ENCODE results near the gene RAPGEF2. TPM values are rescaled to one million over a fixed set of nuclear protein-coding genes. Genes with fewer than 3 reads are reported as not detected.
A peak's percentile ranks its signal among the peaks of the same experiment; 100 is the strongest.

RAPGEF2 gene
- total and polyA plus RNA-seq, 9 of the 15 experiments (the other 6 are each of a cell fraction or from before 2014, with no cell fraction given), result 3.1 to 32.6 (median 23.1) TPM

DNA sequence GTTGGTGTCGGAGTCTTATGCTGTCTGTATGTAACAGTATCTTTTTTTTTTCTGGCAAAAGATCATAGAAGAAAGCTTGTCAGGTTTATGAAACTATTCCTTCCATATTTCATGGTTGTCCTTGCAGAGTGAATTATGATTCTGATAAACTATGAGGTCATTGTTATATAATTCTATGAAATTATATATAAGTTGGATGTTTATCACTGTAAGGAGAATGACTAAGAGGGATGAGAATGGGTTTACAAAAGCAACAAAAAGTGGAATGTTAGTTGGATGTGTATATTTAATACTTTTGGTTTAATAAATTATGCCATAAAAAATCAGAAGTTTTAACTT, 43.1 kb downstream of the RAPGEF2 start (continued):
- TF ChIP-seq, protein P1, sequence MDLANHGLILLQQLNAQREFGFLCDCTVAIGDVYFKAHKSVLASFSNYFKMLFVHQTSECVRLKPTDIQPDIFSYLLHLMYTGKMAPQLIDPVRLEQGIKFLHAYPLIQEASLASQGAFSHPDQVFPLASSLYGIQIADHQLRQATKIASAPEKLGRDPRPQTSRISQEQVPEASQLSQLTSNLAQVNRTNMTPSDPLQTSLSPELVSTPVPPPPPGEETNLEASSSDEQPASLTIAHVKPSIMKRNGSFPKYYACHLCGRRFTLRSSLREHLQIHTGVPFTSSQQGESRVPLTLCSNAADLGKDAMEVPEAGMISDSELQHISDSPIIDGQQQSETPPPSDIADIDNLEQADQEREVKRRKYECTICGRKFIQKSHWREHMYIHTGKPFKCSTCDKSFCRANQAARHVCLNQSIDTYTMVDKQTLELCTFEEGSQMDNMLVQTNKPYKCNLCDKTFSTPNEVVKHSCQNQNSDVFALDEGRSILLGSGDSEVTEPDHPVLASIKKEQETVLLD (IDR thresholded peaks at IDR 0.05), result 0 out of 2 replicates have a peak, but pooled peaks have one; percentile 23
- TF ChIP-seq, protein P2, sequence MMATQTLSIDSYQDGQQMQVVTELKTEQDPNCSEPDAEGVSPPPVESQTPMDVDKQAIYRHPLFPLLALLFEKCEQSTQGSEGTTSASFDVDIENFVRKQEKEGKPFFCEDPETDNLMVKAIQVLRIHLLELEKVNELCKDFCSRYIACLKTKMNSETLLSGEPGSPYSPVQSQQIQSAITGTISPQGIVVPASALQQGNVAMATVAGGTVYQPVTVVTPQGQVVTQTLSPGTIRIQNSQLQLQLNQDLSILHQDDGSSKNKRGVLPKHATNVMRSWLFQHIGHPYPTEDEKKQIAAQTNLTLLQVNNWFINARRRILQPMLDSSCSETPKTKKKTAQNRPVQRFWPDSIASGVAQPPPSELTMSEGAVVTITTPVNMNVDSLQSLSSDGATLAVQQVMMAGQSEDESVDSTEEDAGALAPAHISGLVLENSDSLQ (IDR thresholded peaks at IDR 0.05), result peak; percentile 67
- no peak for TF ChIP-seq JUN (IDR thresholded peaks at IDR 0.05; ENCODE audit: borderline replicate concordance, low read depth, low read length)
- no peak for TF ChIP-seq JUN (CRISPR knock-in tag; IDR thresholded peaks at IDR 0.05; ENCODE audit: borderline replicate concordance)
- no peak for TF ChIP-seq ZNF436 (CRISPR knock-in tag; IDR thresholded peaks at IDR 0.05)
- no peak for TF ChIP-seq TAF15 (IDR thresholded peaks at IDR 0.05; ENCODE audit: low read depth, low read length)
- no peak for TF ChIP-seq FOS (IDR thresholded peaks at IDR 0.05; ENCODE audit: extremely low read depth, insufficient read length)
- TF ChIP-seq MEF2D (tag; conservative IDR thresholded peaks at IDR 0.05; ENCODE audit: low read depth), result no peak
- TF ChIP-seq, protein P3, sequence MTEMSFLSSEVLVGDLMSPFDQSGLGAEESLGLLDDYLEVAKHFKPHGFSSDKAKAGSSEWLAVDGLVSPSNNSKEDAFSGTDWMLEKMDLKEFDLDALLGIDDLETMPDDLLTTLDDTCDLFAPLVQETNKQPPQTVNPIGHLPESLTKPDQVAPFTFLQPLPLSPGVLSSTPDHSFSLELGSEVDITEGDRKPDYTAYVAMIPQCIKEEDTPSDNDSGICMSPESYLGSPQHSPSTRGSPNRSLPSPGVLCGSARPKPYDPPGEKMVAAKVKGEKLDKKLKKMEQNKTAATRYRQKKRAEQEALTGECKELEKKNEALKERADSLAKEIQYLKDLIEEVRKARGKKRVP (CRISPR knock-in tag; IDR thresholded peaks at IDR 0.05), result no peak
- 0 out of 2 replicates have a peak, but pooled peaks have one; percentile 15 for TF ChIP-seq ZNF316 (IDR thresholded peaks at IDR 0.05)
- TF ChIP-seq ELF1 (tag; IDR thresholded peaks at IDR 0.05), result no peak
- TF ChIP-seq ETS2 (tag; IDR thresholded peaks at IDR 0.05; ENCODE audit: borderline replicate concordance, poor library complexity, severe bottlenecking), result no peak
- TF ChIP-seq PTBP1 (IDR thresholded peaks at IDR 0.05; ENCODE audit: low read depth, low read length), result no peak
- TF ChIP-seq SOX6 (IDR thresholded peaks at IDR 0.05), result 0 out of 2 replicates have a peak, but pooled peaks have one; percentile 11
- TF ChIP-seq ZNF146 (CRISPR knock-in tag; IDR thresholded peaks at IDR 0.05; ENCODE audit: unreplicated experiment), result no peak
- TF ChIP-seq ZSCAN29 (IDR thresholded peaks at IDR 0.05), result no peak
- TF ChIP-seq, protein P4, sequence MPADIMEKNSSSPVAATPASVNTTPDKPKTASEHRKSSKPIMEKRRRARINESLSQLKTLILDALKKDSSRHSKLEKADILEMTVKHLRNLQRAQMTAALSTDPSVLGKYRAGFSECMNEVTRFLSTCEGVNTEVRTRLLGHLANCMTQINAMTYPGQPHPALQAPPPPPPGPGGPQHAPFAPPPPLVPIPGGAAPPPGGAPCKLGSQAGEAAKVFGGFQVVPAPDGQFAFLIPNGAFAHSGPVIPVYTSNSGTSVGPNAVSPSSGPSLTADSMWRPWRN (IDR thresholded peaks at IDR 0.05; ENCODE audit: low read depth), result no peak
- TF ChIP-seq HLTF (IDR thresholded peaks at IDR 0.05), result no peak
- TF ChIP-seq, protein P5, sequence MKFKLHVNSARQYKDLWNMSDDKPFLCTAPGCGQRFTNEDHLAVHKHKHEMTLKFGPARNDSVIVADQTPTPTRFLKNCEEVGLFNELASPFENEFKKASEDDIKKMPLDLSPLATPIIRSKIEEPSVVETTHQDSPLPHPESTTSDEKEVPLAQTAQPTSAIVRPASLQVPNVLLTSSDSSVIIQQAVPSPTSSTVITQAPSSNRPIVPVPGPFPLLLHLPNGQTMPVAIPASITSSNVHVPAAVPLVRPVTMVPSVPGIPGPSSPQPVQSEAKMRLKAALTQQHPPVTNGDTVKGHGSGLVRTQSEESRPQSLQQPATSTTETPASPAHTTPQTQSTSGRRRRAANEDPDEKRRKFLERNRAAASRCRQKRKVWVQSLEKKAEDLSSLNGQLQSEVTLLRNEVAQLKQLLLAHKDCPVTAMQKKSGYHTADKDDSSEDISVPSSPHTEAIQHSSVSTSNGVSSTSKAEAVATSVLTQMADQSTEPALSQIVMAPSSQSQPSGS (CRISPR knock-in tag; IDR thresholded peaks at IDR 0.05), result no peak
- TF ChIP-seq, protein P6, sequence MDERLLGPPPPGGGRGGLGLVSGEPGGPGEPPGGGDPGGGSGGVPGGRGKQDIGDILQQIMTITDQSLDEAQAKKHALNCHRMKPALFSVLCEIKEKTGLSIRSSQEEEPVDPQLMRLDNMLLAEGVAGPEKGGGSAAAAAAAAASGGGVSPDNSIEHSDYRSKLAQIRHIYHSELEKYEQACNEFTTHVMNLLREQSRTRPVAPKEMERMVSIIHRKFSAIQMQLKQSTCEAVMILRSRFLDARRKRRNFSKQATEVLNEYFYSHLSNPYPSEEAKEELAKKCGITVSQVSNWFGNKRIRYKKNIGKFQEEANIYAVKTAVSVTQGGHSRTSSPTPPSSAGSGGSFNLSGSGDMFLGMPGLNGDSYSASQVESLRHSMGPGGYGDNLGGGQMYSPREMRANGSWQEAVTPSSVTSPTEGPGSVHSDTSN (CRISPR knock-in tag; IDR thresholded peaks at IDR 0.05; ENCODE audit: low read depth), result no peak
- TF ChIP-seq, protein P6 (tag; conservative IDR thresholded peaks at IDR 0.05; ENCODE audit: low read depth), result peak; percentile 67
- TF ChIP-seq MEIS2 (IDR thresholded peaks at IDR 0.05; ENCODE audit: partially characterized antibody), result peak; percentile 87
- TF ChIP-seq POLR3G (IDR thresholded peaks at IDR 0.05; ENCODE audit: extremely low read depth, insufficient read length, insufficient replicate concordance), result no peak
